Vagina (tissue), 2 donors: ENCODE measurements around the gene CALHM4.

Experiments used
- POLR2A ChIP-seq, 2 donors: fragments of 450-650 bp; IDR thresholded peaks; one replicate each; pipeline ENCODE4 v1.6.1; 2017; ENCODE audit warnings: antibody characterized with exemption in 2 of 2, mild to moderate bottlenecking in 2 of 2, moderate library complexity in 2 of 2
- POLR2AphosphoS5 ChIP-seq, 2 donors: sonication (generic); formaldehyde crosslinking; IDR thresholded peaks; one replicate each; pipeline ENCODE4 v1.9.0; 2017; ENCODE audit warnings: antibody characterized with exemption in 2 of 2, mild to moderate bottlenecking in 2 of 2, low read depth in 1 of 2; ENCODE audit not compliant: insufficient read depth in 1 of 2
- TF ChIP-seq, protein P1 (sequence below), 3 experiments: fragments of 450-650 bp in 2 of 3; fragments of 200-600 bp in 1 of 3; sonication (generic) in 1 of 3; IDR thresholded peaks; one replicate each; pipeline ENCODE4 v1.5.1; 2017 to 2019; ENCODE audit warnings: antibody characterized with exemption in 3 of 3, mild to moderate bottlenecking in 2 of 3, moderate library complexity in 2 of 3

DNA sequence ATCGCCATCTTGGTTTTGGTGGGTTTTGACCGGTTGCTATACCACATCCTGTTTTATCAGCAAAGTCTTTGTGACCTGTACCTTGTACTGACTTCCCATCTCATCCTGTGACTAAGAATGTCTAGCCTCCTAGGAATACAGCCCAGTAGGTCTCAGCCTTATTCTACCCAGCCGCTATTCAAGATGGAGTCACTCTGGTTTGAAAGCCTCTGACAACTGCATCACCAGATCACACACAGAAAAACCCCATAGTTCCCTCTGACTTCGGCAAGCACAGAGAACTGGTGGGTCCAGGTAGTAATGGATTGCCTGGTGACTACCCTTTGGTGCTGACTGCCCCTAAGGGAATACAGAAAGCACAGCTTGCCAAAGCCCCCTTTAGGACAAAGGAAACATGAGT is 52.4 kb downstream of the CALHM4 start:
- TF ChIP-seq, protein P1, sequence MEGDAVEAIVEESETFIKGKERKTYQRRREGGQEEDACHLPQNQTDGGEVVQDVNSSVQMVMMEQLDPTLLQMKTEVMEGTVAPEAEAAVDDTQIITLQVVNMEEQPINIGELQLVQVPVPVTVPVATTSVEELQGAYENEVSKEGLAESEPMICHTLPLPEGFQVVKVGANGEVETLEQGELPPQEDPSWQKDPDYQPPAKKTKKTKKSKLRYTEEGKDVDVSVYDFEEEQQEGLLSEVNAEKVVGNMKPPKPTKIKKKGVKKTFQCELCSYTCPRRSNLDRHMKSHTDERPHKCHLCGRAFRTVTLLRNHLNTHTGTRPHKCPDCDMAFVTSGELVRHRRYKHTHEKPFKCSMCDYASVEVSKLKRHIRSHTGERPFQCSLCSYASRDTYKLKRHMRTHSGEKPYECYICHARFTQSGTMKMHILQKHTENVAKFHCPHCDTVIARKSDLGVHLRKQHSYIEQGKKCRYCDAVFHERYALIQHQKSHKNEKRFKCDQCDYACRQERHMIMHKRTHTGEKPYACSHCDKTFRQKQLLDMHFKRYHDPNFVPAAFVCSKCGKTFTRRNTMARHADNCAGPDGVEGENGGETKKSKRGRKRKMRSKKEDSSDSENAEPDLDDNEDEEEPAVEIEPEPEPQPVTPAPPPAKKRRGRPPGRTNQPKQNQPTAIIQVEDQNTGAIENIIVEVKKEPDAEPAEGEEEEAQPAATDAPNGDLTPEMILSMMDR (IDR thresholded peaks at IDR 0.05), result no peak
- no peak for TF ChIP-seq POLR2AphosphoS5 (IDR thresholded peaks at IDR 0.05; ENCODE audit: insufficient read depth in 1 of 2, low read depth in 1 of 2)
- TF ChIP-seq POLR2A (IDR thresholded peaks at IDR 0.05), result no peak
